PFSK-1 (cell line): ENCODE data around the gene ZNF439.

ENCODE experiments used
- POLR2AphosphoS5 ChIP-seq: IDR thresholded peaks from 2 replicates; pipeline ENCODE4 v1.6.1; 2012; ENCODE audit warnings: low read depth, mild to moderate bottlenecking, control low read depth, low read length, moderate library complexity
- SIN3A ChIP-seq: IDR thresholded peaks from 2 replicates; pipeline ENCODE4 v1.6.1; 2012; ENCODE audit warnings: mild to moderate bottlenecking, low read length, moderate library complexity, borderline replicate concordance; ENCODE audit not compliant: insufficient read depth
- TAF1 ChIP-seq: IDR thresholded peaks from 2 replicates; pipeline ENCODE4 v1.6.1; 2012; ENCODE audit warnings: low read length, control low read depth, borderline replicate concordance; ENCODE audit not compliant: insufficient read depth
- TF ChIP-seq, protein P1 (sequence below), 2 experiments: IDR thresholded peaks; 2 replicates each; pipeline versions ENCODE4 v1.6.1 to v1.8.0; 2011 to 2012; ENCODE audit warnings: low read depth in 2 of 2, low read length in 2 of 2, control low read depth in 1 of 2, inconsistent platforms in 1 of 2, mild to moderate bottlenecking in 1 of 2, moderate library complexity in 1 of 2; ENCODE audit not compliant: insufficient read depth in 1 of 2

DNA sequence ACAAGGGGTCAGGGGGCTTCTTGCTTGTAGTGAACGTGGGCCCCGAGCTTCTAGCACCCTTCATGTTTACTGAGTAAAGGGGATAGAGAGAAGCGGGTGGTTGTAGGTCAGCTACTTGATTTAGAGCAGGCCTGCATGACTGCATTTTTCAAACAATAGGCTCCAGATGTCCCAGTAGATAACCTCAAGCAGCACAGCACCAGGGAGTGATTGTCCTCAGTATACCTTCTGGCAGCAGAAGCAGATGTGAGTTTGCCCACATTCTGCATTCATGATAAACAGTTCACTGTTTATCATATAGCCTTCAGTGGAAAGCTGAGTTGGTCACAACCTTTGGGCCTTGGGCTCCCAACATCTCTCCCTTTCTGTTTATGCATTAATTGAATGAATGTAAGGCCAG lies 4.8 kb downstream of the ZNF439 start:
- TF ChIP-seq, protein P1, sequence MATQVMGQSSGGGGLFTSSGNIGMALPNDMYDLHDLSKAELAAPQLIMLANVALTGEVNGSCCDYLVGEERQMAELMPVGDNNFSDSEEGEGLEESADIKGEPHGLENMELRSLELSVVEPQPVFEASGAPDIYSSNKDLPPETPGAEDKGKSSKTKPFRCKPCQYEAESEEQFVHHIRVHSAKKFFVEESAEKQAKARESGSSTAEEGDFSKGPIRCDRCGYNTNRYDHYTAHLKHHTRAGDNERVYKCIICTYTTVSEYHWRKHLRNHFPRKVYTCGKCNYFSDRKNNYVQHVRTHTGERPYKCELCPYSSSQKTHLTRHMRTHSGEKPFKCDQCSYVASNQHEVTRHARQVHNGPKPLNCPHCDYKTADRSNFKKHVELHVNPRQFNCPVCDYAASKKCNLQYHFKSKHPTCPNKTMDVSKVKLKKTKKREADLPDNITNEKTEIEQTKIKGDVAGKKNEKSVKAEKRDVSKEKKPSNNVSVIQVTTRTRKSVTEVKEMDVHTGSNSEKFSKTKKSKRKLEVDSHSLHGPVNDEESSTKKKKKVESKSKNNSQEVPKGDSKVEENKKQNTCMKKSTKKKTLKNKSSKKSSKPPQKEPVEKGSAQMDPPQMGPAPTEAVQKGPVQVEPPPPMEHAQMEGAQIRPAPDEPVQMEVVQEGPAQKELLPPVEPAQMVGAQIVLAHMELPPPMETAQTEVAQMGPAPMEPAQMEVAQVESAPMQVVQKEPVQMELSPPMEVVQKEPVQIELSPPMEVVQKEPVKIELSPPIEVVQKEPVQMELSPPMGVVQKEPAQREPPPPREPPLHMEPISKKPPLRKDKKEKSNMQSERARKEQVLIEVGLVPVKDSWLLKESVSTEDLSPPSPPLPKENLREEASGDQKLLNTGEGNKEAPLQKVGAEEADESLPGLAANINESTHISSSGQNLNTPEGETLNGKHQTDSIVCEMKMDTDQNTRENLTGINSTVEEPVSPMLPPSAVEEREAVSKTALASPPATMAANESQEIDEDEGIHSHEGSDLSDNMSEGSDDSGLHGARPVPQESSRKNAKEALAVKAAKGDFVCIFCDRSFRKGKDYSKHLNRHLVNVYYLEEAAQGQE (IDR thresholded peaks at IDR 0.05; ENCODE audit: insufficient read depth in 1 of 2, low read depth in 2 of 2, low read length in 2 of 2) = no peak
- TF ChIP-seq SIN3A = no peak
- no peak for TF ChIP-seq TAF1
- no peak for TF ChIP-seq POLR2AphosphoS5
